Measurements from ENCODE around the gene SUDS3.

SUDS3 gene

DNA sequence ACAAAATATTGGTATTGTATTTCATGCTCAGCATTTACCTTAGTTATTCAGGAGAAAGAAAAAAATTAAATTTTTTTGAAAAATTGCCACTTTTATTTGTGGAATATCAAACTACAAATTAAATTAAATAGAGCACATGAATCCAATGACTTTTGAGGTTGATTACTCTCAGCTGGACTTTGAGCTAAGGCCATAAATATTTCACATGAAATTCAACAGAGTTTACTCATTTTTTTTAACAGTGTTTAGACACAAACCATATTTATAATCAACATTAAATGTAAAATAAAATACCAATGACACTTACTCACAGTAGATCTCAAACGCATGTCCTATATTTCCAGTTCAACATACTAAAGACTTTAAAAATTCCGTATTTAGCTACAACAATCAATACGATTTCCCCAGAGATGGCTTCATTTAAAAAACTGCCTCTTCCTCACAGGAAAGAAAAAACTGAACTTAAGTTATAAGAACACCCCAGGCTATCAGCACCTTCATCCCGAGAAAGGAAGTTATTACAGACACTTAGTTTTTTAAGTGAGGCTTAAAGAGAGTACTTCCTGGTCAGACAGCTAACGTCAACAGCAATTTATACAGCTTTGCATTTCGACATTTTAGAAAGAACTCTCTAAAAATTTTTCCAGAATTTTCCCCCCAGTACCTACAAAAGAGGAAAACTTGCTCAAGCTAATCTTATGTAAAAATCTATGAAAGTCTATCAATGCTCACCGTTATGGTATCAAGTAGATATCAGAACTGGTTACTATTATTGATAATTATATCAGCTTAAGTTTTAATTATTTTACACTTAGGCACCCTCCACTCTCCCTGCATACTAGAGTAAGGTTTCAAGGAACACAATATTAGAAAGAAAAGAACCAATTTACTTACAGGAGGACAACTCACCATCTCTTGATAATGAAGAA, 17.5 kb upstream of the SUDS3 start:
- Histone ChIP-seq H3K4me3 (ENCODE audit: low read length) (peak overlapping the region; percentile 33), H3K27ac (ENCODE audit: low read depth, low read length) (peak overlapping the region; percentile 24), H3K9ac (ENCODE audit: low read length) (no peak overlapping the region), H3K4me1 (ENCODE audit: control insufficient read depth, insufficient read depth, low read length) (peaks cover 13% of the 10 kb centered on the region), H3K36me3 (ENCODE audit: control insufficient read depth, insufficient read depth, low read length) (no peaks in the 10 kb centered on the region), H3K27me3 (ENCODE audit: control insufficient read depth, insufficient read depth, low read length) (no peaks in the 10 kb centered on the region)

DNA sequence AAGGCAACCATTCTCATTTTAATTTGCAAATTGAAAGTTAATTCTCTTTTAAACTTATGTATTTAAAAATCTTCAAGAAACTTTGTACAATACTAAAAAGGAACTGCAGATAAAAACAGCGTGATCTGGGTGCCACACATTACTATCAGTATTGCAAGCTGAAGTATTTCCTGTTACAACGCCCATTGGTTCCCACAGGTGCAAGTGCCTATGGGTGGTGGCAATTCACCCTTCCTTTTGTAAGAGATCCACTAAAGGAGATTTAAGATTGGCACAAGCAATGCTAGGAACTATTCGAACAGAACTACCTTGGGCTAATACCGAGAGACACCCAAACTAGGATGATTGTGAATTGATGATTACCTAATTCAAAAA, 16.8 kb upstream of the SUDS3 start:
- Histone ChIP-seq H3K27ac (ENCODE audit: low read depth, low read length) (peak overlapping the region; percentile 24), H3K36me3 (ENCODE audit: control insufficient read depth, insufficient read depth, low read length) (no peaks in the 10 kb centered on the region), H3K4me3 (ENCODE audit: low read length) (peak overlapping the region; percentile 33), H3K9ac (ENCODE audit: low read length) (no peak overlapping the region), H3K4me1 (ENCODE audit: control insufficient read depth, insufficient read depth, low read length) (peaks cover 13% of the 10 kb centered on the region), H3K27me3 (ENCODE audit: control insufficient read depth, insufficient read depth, low read length) (no peaks in the 10 kb centered on the region)

DNA sequence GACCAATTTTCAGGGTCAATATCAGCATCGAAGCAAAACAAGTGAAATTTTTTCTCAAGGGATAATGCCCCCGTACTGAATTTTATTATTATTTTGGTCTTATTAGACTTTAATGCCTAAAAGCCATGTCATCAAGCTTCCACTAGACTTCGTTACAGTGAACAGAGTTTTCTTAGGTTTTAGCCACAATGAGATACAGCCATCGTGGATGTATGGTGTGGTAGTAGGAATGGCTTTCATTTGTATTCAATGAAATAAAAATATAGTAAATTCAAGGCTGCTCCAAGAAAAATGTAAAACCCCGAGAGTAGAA, 15.3 kb upstream of the SUDS3 start:
- no peak overlapping the region for H3K27ac ChIP-seq (ENCODE audit: low read depth, low read length)
- H3K36me3 ChIP-seq (ENCODE audit: control insufficient read depth, insufficient read depth, low read length) = peaks cover 2% of the 10 kb centered on the region
- H3K4me1 ChIP-seq (ENCODE audit: control insufficient read depth, insufficient read depth, low read length) = peaks cover 13% of the 10 kb centered on the region
- H3K4me3 ChIP-seq (ENCODE audit: low read length) = no peak overlapping the region
- H3K9ac ChIP-seq (ENCODE audit: low read length) = no peak overlapping the region
- H3K27me3 ChIP-seq (ENCODE audit: control insufficient read depth, insufficient read depth, low read length) = no peaks in the 10 kb centered on the region

DNA sequence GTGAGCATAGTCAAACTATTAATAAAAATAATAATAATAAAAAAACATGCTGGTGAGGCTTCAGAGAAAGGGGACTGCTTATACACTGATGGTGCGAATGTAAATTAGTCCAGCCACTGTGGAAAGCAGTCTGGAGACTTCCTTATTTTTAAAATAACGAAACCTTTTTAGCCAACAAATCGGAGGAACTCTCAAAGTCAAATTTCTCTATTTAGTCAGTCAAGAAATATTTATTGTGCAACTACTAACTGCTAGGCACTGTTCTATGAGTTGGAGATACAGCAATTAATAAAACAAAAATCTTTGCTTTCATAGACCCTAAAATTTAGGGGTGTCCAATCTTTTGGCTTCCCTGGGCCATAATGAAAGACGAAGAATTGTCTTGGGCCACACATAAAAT, 14.5 kb upstream of the SUDS3 start:
- Histone ChIP-seq H3K9ac (ENCODE audit: low read length) (no peak overlapping the region), H3K36me3 (ENCODE audit: control insufficient read depth, insufficient read depth, low read length) (peaks cover 2% of the 10 kb centered on the region), H3K27me3 (ENCODE audit: control insufficient read depth, insufficient read depth, low read length) (no peaks in the 10 kb centered on the region), H3K27ac (ENCODE audit: low read depth, low read length) (no peak overlapping the region), H3K4me1 (ENCODE audit: control insufficient read depth, insufficient read depth, low read length) (peaks cover 8% of the 10 kb centered on the region), H3K4me3 (ENCODE audit: low read length) (no peak overlapping the region)

DNA sequence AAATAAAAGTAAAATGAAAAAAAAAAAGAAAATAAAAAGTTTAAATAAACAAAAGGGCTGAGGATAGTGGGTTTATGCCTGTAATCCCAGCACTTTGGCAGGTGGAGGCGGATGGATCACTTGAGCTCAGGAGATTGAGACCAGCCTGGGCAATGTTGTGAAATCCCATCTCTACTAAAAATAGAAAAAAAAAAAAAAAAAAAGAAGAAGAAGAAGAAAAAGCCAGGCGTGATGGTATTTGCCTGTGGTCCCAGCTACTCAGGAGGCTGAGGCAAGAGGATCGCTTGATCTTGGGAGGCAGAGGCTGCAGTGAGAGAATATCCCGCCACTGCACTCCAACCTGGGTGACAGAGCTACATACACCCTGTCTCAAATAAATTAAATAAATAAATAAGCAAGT, 7.5 kb upstream of the SUDS3 start:
- H3K27me3 ChIP-seq (ENCODE audit: control insufficient read depth, insufficient read depth, low read length) = no peaks in the 10 kb centered on the region
- H3K4me3 ChIP-seq (ENCODE audit: low read length) = no peak overlapping the region
- H3K27ac ChIP-seq (ENCODE audit: low read depth, low read length) = no peak overlapping the region
- no peak overlapping the region for H3K9ac ChIP-seq (ENCODE audit: low read length)
- peaks cover 2% of the 10 kb centered on the region for H3K36me3 ChIP-seq (ENCODE audit: control insufficient read depth, insufficient read depth, low read length)
- peaks cover 9% of the 10 kb centered on the region for H3K4me1 ChIP-seq (ENCODE audit: control insufficient read depth, insufficient read depth, low read length)

DNA sequence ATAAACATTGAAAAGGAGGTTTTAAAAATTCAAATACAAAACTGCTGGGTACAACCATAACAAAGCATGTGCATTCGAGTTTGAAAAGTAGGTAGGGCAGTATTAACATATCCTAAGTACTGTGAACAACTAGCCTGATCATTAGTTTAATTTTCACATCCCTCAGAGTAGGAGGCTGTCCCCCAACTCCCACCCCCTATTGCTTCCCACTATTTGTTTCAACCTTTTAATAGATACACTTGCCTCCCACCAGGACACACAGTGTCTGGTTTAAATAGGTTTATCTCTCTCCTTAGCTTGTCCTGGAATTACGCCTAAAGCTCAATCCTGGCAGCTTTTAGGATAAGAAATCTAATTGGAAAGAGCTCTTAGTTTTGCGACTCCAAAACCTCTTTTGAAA, 5.8 kb upstream of the SUDS3 start:
- Histone ChIP-seq H3K4me3 (ENCODE audit: low read length) (no peak overlapping the region), H3K27me3 (ENCODE audit: control insufficient read depth, insufficient read depth, low read length) (no peaks in the 10 kb centered on the region), H3K36me3 (ENCODE audit: control insufficient read depth, insufficient read depth, low read length) (no peaks in the 10 kb centered on the region), H3K4me1 (ENCODE audit: control insufficient read depth, insufficient read depth, low read length) (peaks cover 10% of the 10 kb centered on the region), H3K9ac (ENCODE audit: low read length) (no peak overlapping the region), H3K27ac (ENCODE audit: low read depth, low read length) (no peak overlapping the region)

DNA sequence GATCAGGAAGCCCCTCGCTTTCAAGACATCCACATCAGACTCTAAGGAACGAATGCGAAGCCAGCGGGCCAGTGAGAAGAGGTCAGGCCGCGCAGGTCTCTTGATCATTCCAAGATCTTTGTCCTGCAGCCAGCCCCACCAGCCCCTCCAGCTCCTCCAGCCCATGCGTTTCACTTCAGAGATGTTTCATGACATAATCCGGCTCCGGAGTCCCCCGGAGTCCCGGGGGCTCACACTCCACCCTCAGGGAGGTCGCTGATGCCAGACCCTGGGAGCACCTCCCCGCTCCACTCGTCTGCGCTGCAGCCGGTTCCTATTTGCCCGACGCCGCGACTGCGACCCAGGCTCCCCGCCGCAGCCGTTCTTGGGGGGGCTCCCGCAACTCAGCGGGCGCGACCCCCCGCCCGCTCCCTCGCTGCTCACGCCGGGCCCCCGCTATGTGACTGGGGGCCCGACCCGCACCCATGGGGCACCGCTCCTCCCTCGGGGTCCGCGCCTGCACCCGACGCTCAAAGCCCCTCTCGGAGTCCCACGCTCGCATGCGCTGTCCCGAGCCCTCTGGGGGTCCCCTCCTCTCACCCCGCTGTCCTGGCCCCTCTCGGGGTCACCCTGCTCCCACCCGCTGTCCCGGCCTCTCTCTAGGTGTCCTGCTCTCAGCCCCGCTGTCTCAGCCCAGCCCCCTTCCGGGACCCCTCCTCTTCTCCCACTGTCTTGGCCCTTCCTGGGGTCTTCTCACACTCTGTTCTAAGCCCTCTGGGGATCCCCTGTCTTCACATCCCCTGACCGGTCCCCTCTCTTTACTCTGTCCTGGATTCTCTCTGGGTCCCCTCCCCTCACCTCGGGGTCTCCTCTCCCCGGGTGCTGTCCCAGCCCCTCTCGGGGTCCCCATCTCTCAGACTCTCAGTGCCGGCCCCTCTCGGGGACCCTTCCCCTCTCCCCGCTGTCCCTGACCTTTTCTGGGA, 4.8 kb upstream of the SUDS3 start:
- H3K4me1 ChIP-seq (ENCODE audit: control insufficient read depth, insufficient read depth, low read length) = peaks cover 14% of the 10 kb centered on the region
- no peak overlapping the region for H3K27ac ChIP-seq (ENCODE audit: low read depth, low read length)
- peak overlapping the region; percentile 94 for H3K4me3 ChIP-seq (ENCODE audit: low read length)
- H3K36me3 ChIP-seq (ENCODE audit: control insufficient read depth, insufficient read depth, low read length) = no peaks in the 10 kb centered on the region
- peak overlapping the region; percentile 88 for H3K9ac ChIP-seq (ENCODE audit: low read length)
- no peaks in the 10 kb centered on the region for H3K27me3 ChIP-seq (ENCODE audit: control insufficient read depth, insufficient read depth, low read length)

DNA sequence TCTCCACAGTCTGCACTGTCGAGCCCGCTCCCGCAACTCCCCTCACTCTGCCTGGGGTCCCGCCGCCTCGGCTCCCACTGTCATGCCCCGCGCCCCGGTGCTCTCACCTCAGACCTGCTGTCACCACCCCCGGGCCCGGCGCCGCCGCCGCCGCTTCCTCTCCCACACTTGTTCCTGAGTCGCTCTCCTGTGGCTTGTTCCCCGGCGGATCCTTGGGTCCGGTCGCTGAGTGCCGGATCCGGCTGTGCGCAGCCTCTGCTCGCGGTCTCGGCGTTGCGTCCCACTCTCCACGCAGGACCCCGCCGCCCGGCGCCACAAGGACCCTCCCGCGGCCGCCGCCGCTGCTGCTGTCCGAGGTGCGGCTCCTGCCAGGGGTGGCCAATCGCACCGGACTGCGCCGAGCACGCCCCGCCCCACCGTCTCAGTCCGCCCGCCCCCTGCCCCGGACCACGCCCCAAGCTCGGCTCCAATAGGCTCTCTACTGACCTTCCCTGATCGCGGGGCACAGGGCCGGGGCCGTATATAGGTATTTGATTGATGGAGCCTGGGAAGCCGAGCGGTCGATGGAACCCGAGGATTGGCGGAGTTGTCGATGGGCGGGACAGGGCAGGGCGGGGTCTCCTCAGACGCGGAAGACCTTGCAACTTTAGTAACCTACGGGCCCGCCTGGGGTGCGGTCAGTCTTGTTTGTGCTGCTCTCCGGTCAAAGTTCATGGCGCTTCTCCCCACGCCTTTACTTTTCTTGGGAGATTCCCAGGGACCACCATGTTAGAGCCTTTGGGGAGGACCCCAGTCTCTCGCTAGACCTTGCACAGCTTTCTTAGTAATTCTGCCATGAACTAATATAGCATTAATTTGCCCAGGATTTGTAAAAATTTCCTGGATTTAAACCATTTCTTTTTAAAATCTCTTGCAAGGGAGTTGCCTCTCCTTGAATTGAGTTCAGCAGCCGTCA, 3.5 kb upstream of the SUDS3 start, which contains the start of gene TAOK3:
Gene TAOK3 (minus strand): TSS at position 367 of the 955 bp plus-strand sequence. CDS start 117,340 bp downstream, outside the sequence.
- Histone ChIP-seq H3K27me3 (ENCODE audit: control insufficient read depth, insufficient read depth, low read length) (no peaks in the 10 kb centered on the region), H3K4me1 (ENCODE audit: control insufficient read depth, insufficient read depth, low read length) (peaks cover 23% of the 10 kb centered on the region), H3K4me3 (ENCODE audit: low read length) (peak within 1 kb of the TSS; percentile 94)

DNA sequence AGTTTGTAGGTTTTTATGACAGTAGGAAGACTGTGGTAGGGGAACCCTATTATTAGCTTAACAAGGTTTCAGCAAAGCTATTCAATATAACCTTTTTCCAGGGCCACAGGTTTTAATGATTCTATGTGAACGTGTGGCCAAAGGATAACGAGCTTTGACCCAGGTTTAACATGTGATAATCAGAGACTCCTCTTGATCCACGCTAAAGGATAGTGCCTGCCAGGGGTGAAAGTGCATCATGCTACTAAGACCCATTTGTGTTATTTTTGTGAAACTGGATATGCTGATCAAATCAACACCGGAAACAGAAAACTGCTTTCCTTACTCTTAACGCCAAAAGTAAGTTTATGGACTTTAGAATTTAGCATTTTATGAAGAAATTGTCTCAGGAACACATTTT, 2.7 kb upstream of the SUDS3 start:
- no peaks in the 10 kb centered on the region for H3K27me3 ChIP-seq (ENCODE audit: control insufficient read depth, insufficient read depth, low read length)
- H3K36me3 ChIP-seq (ENCODE audit: control insufficient read depth, insufficient read depth, low read length) = no peaks in the 10 kb centered on the region
- H3K4me3 ChIP-seq (ENCODE audit: low read length) = peak overlapping the region; percentile 87
- H3K9ac ChIP-seq (ENCODE audit: low read length) = no peak overlapping the region
- peak overlapping the region; percentile 91 for H3K27ac ChIP-seq (ENCODE audit: low read depth, low read length)
- peaks cover 25% of the 10 kb centered on the region for H3K4me1 ChIP-seq (ENCODE audit: control insufficient read depth, insufficient read depth, low read length)

More for the DNA sequence above, 3.5 kb upstream of the SUDS3 start, which contains the start of gene TAOK3:
- peak within 1 kb of the TSS; percentile 88 for H3K9ac ChIP-seq (ENCODE audit: low read length)
- peak within 1 kb of the TSS; percentile 91 for H3K27ac ChIP-seq (ENCODE audit: low read depth, low read length)
- no peaks in the 10 kb centered on the region for H3K36me3 ChIP-seq (ENCODE audit: control insufficient read depth, insufficient read depth, low read length)

DNA sequence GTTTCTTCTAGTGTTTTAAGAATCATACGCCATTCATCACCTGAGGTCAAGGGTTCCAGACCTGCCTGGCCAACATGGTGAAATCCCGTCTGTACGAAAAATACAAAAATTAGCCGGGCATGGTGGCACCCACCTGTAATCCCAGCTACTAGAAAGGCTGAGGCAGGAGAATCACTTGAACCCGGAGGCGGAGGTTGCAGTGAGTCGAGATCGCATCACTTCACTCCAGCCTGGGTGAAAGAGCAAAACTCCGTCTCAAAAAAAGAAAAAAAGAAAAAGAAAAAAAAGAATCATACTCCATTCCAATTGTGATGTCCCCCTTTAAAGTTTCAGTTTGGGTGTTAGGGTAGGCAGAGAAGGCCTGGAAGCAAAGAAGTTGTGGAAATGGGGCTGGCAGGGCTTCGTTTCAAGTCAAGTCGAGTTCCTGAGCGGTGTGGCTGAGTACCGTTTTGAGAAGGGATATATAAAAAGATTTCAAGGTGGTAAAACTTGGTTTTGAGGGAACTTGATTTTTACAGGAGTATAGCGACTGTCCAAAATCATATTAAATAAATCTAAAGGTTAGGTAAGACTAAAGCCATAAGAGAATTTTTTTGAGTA, 2.1 kb upstream of the SUDS3 start:
- H3K36me3 ChIP-seq (ENCODE audit: control insufficient read depth, insufficient read depth, low read length) = no peaks in the 10 kb centered on the region
- H3K27me3 ChIP-seq (ENCODE audit: control insufficient read depth, insufficient read depth, low read length) = no peaks in the 10 kb centered on the region
- H3K4me1 ChIP-seq (ENCODE audit: control insufficient read depth, insufficient read depth, low read length) = peaks cover 25% of the 10 kb centered on the region
- H3K4me3 ChIP-seq (ENCODE audit: low read length) = no peak overlapping the region
- H3K9ac ChIP-seq (ENCODE audit: low read length) = no peak overlapping the region
- no peak overlapping the region for H3K27ac ChIP-seq (ENCODE audit: low read depth, low read length)

DNA sequence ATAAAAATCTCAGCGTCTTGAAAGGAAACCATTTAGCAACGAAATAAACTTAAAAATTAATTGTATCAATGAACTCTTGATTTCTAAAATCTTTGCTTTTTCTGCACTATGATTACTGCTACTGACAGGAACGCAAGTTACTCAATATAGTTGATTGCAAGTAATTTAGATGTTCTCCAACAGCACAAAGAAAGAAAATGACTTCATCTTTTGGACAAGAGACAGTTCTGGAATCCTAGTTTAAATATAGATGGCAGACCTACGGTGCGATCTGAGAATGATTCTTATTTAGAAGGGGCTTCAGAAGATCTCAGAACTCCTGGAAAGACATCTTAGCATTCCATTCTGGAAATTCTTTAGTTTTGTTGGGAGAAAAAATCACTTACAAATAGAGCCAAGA, 1.4 kb upstream of the SUDS3 start:
- Histone ChIP-seq H3K27ac (ENCODE audit: low read depth, low read length) (no peak overlapping the region), H3K36me3 (ENCODE audit: control insufficient read depth, insufficient read depth, low read length) (no peaks in the 10 kb centered on the region), H3K4me3 (ENCODE audit: low read length) (no peak overlapping the region), H3K4me1 (ENCODE audit: control insufficient read depth, insufficient read depth, low read length) (peaks cover 25% of the 10 kb centered on the region), H3K9ac (ENCODE audit: low read length) (no peak overlapping the region), H3K27me3 (ENCODE audit: control insufficient read depth, insufficient read depth, low read length) (no peaks in the 10 kb centered on the region)
